ENCODE measurements around the gene GPR37. TPM values are rescaled to one million over a fixed set of nuclear protein-coding genes. Genes with fewer than 3 reads are reported as not detected.

GPR37 gene
- polyA plus RNA-seq, 2 of the 4 experiments (the other 2 are of a cell fraction): 0.35 to 0.61 TPM

DNA sequence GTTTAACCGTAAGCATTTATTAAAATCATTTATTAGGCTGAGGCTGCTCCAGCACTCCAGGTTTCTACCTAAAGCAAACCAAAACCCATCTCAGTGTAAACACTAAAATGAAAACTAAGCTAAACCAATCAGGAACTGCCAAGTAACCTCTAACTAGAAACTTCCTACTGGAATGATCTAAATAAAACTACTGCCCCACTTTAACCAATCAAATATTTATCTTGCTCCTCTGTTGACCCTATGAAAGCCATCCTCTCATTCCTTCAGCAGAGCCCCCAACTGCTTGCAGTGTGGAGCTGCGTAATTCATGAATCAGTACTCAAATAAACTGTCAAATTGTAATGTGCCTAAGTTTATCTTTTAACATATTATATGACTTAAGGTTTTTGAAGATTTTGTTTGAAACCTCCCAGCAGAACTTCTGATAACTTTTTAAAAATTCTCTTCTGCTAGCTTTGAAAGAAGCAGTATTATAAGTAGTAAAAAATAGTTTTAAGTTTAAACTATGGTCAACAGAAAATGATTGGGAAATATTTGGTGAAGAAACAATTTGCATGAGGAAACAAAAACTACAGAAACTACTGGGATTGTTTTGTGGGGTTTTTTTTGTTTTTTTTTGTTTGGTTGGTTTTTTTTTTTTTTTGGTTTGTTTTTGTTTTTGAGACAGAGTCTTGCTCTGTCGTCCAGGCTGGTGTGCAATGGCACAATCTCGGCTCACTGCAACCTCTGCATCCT lies 47.4 kb downstream of the GPR37 start:
- WGBS (ENCODE audit: missing lambda C conversion rate): 29% methylated on average over 4 of the region's 4 CpGs
- H3K9me3 ChIP-seq: no peaks in the 10 kb centered on the region
- H3K4me1 ChIP-seq: peaks cover 21% of the 10 kb centered on the region
- CTCF ChIA-PET: no interaction called here
- TF ChIP-seq RFX5 (IDR thresholded peaks at IDR 0.05) (peak; percentile 61; the same call in 1 of the 2 replicates), GATA3 (IDR thresholded peaks at IDR 0.05; ENCODE audit: borderline replicate concordance) (peak; percentile 33; the same call in 1 of the 2 replicates), FOSL2 (IDR thresholded peaks at IDR 0.05) (no peak), FOSL2 (CRISPR knock-in tag; IDR thresholded peaks at IDR 0.05) (peak; percentile 33; the same call in 1 of the 2 replicates), MAZ (IDR thresholded peaks at IDR 0.05; ENCODE audit: borderline replicate concordance, low read depth, low read length) (no peak)
- peak overlapping the region; percentile 43; the same call in 2 of the 3 replicates for H3K4me2 ChIP-seq
- H3K4me3 ChIP-seq: no peak overlapping the region
- H3K27ac ChIP-seq: peak overlapping the region in 1 of 2 experiments; percentile 31; a peak in 1 of 6 replicates
- peak in 1 of 2 experiments; percentile 82 for DNase-seq (ENCODE audit: low read depth in 1 of 2, low spot score in 1 of 2)
- POLR2A ChIA-PET: no interaction called here
- peak; percentile 73 to 94; a peak in 5 of 6 replicates for ATAC-seq
- FAIRE-seq: no peak

DNA sequence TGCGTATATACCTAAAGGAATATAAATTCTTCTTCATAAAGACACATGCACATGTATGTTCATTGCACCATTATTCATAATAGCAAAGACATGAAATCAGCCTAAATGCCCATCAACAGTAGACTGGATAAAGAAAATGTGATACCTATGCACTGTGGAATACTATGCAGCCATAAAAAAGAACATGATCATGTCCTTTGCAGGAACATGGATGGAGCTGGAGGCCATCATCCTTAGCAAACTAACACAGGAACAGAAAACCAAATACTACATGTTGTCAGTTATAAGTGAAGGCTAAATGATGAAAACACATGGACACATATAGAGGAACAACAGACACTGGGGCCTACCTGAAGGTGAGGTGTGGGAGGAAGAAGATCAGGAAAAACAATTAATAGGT lies 48.7 kb downstream of the GPR37 start:
- peaks cover 13% of the 10 kb centered on the region; the same call in 2 of the 3 replicates for H3K4me1 ChIP-seq
- FAIRE-seq: no peak
- H3K9me3 ChIP-seq: no peaks in the 10 kb centered on the region
- H3K4me2 ChIP-seq: no peak overlapping the region
- H3K27ac ChIP-seq: no peak overlapping the region
- no peak overlapping the region for H3K4me3 ChIP-seq
- CTCF ChIA-PET: no interaction called here
- 97% methylated on average over 1 of the region's 1 CpG for WGBS (ENCODE audit: missing lambda C conversion rate)
- DNase-seq (ENCODE audit: low read depth in 1 of 2, low spot score in 1 of 2): no peak
- no peak for ATAC-seq
- TF ChIP-seq KDM1A (IDR thresholded peaks at IDR 0.05; ENCODE audit: low read depth) (peak; percentile 54; the same call in 1 of the 2 replicates), SMC3 (IDR thresholded peaks at IDR 0.05) (no peak), CHD4 (IDR thresholded peaks at IDR 0.05; ENCODE audit: borderline replicate concordance) (no peak)
- POLR2A ChIA-PET: interaction anchor here (0.6 kb wide), 1 partner anchor 954 kb away, joined by 4 read pairs; no protein-coding TSS in a partner anchor

- ChIA-PET CTCF (no interaction called here), POLR2A (no interaction called here)
- peaks cover 4% of the 10 kb centered on the region; the same call in 2 of the 3 replicates for H3K9me3 ChIP-seq
- no peak for DNase-seq (ENCODE audit: low read depth in 1 of 2, low spot score in 1 of 2)
- no peak overlapping the region for H3K27ac ChIP-seq
- TF ChIP-seq CTCF (IDR thresholded peaks at IDR 0.05) (no peak), ESRRA (IDR thresholded peaks at IDR 0.05; ENCODE audit: borderline replicate concordance, low read length) (no peak)
- FAIRE-seq: no peak
- peaks cover 1% of the 10 kb centered on the region; the same call in 2 of the 3 replicates for H3K4me1 ChIP-seq
- H3K4me2 ChIP-seq: no peak overlapping the region
- 20% methylated on average over 3 of the region's 3 CpGs for WGBS (ENCODE audit: missing lambda C conversion rate)
- ATAC-seq: no peak
- no peak overlapping the region for H3K4me3 ChIP-seq
Measured at GRCh38 chr7:124713086-124713485, 52.5 kb downstream of the GPR37 start.

DNA sequence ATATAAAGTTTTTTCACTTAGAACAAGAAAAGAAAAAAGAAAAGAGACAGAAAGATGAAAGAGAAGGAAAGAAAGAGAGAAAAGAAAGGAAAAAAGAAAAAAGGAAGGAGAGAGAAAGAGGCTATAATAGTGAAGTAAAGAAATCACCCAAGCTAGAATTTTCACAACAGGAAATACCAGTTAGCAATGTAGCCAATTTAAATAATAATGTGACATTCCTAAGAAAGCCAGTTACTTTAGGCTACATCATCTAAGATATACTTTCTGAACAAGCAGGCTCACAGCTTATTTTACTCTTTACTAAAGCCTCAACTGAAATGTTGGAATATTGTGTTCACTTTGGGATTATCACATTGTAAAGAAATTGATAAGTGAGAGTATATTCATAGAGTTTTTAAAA lies 53.6 kb downstream of the GPR37 start:
- Histone ChIP-seq H3K9me3 (peaks cover 4% of the 10 kb centered on the region; the same call in 2 of the 3 replicates), H3K4me2 (no peak overlapping the region), H3K4me1 (no peaks in the 10 kb centered on the region), H3K27ac (no peak overlapping the region), H3K4me3 (no peak overlapping the region)
- no peak for DNase-seq (ENCODE audit: low read depth in 1 of 2, low spot score in 1 of 2)
- no peak for FAIRE-seq
- TF ChIP-seq TFCP2L1 (CRISPR knock-in tag; IDR thresholded peaks at IDR 0.05): no peak
- POLR2A ChIA-PET: no interaction called here
- no peak for ATAC-seq
- CTCF ChIA-PET: no interaction called here

- Histone ChIP-seq H3K27ac (no peak overlapping the region), H3K4me1 (no peaks in the 10 kb centered on the region), H3K9me3 (no peaks in the 10 kb centered on the region; the same call in 2 of the 3 replicates), H3K4me3 (no peak overlapping the region), H3K4me2 (no peak overlapping the region)
- POLR2A ChIA-PET: no interaction called here
- DNase-seq (ENCODE audit: low read depth in 1 of 2, low spot score in 1 of 2) (no peak), FAIRE-seq (no peak), ATAC-seq (no peak)
- WGBS (ENCODE audit: missing lambda C conversion rate): 26% methylated on average over 2 of the region's 2 CpGs
- CTCF ChIA-PET: no interaction called here
- no peak for TF ChIP-seq HEYL (CRISPR knock-in tag; IDR thresholded peaks at IDR 0.05)
- no peak for TF ChIP-seq MAFK (IDR thresholded peaks at IDR 0.05; ENCODE audit: partially characterized antibody)
- no peak for TF ChIP-seq USF2 (IDR thresholded peaks at IDR 0.05)
- TF ChIP-seq FOSL2 (IDR thresholded peaks at IDR 0.05): no peak
- TF ChIP-seq FOSL2 (CRISPR knock-in tag; IDR thresholded peaks at IDR 0.05): no peak
- TF ChIP-seq, protein P1, sequence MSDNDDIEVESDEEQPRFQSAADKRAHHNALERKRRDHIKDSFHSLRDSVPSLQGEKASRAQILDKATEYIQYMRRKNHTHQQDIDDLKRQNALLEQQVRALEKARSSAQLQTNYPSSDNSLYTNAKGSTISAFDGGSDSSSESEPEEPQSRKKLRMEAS (IDR thresholded peaks at IDR 0.05): no peak
- TF ChIP-seq GATA3 (IDR thresholded peaks at IDR 0.05; ENCODE audit: borderline replicate concordance): no peak
- TF ChIP-seq POLR2A (IDR thresholded peaks at IDR 0.05; ENCODE audit: low read length): no peak
- no peak for TF ChIP-seq KDM1A (IDR thresholded peaks at IDR 0.05; ENCODE audit: low read depth)
- no peak for TF ChIP-seq KDM5A (IDR thresholded peaks at IDR 0.05)
- TF ChIP-seq RCOR1 (IDR thresholded peaks at IDR 0.05; ENCODE audit: low read depth, low read length): no peak
- TF ChIP-seq SREBF2 (IDR thresholded peaks at IDR 0.05): no peak
- no peak for TF ChIP-seq CBX8 (IDR thresholded peaks at IDR 0.05)
- no peak for TF ChIP-seq NFE2L2 (conservative IDR thresholded peaks at IDR 0.05; ENCODE audit: low read length)
- TF ChIP-seq ATOH8 (CRISPR knock-in tag; IDR thresholded peaks at IDR 0.05; ENCODE audit: low read depth): no peak
- TF ChIP-seq TFCP2L1 (CRISPR knock-in tag; IDR thresholded peaks at IDR 0.05): no peak
- no peak for TF ChIP-seq HOXA7 (CRISPR knock-in tag; IDR thresholded peaks at IDR 0.05)
- TF ChIP-seq EHMT2 (IDR thresholded peaks at IDR 0.05; ENCODE audit: low read depth): no peak
- TF ChIP-seq RNF2 (IDR thresholded peaks at IDR 0.05; ENCODE audit: borderline replicate concordance, low read depth): no peak
Measured at GRCh38 chr7:124702385-124702784, 63.2 kb downstream of the GPR37 start.
